ENCODE data around the gene SH3GL3.

The SH3GL3 gene

GRCh38 chr15:83446904-83447709, at the start of gene SH3GL3:
Gene SH3GL3, plus strand, starts transcription at chr15:83447341. Its CDS starts 193 bp downstream, at chr15:83447534.
- no peak for TF ChIP-seq ZNF8 (CRISPR knock-in tag; IDR thresholded peaks at IDR 0.05)
- ATAC-seq, result peak; percentile 98

GRCh38 chr15:83398626-83399025, 48.5 kb upstream of the SH3GL3 start:
- TF ChIP-seq TCF4 (CRISPR knock-in tag; IDR thresholded peaks at IDR 0.05; ENCODE audit: borderline replicate concordance), result no peak
- no peak for ATAC-seq

- no peak for TF ChIP-seq ISL1 (CRISPR knock-in tag; IDR thresholded peaks at IDR 0.05)
- TF ChIP-seq SNAI2 (CRISPR knock-in tag; IDR thresholded peaks at IDR 0.05), result no peak
- no peak for TF ChIP-seq PPARA (CRISPR knock-in tag; IDR thresholded peaks at IDR 0.05; ENCODE audit: borderline replicate concordance)
- TF ChIP-seq ZFP3 (CRISPR knock-in tag; IDR thresholded peaks at IDR 0.05), result no peak
- no peak for TF ChIP-seq ZFP30 (CRISPR knock-in tag; IDR thresholded peaks at IDR 0.05)
- TF ChIP-seq ZC3H10 (CRISPR knock-in tag; IDR thresholded peaks at IDR 0.05), result no peak
- no peak for TF ChIP-seq ARNTL (CRISPR knock-in tag; IDR thresholded peaks at IDR 0.05; ENCODE audit: borderline replicate concordance, low read depth)
- TF ChIP-seq CREB5 (CRISPR knock-in tag; IDR thresholded peaks at IDR 0.05; ENCODE audit: low read depth), result no peak
- TF ChIP-seq RARB (CRISPR knock-in tag; IDR thresholded peaks at IDR 0.05), result no peak
- TF ChIP-seq CSRNP3 (CRISPR knock-in tag; IDR thresholded peaks at IDR 0.05), result no peak
- no peak for TF ChIP-seq POU6F1 (CRISPR knock-in tag; IDR thresholded peaks at IDR 0.05; ENCODE audit: borderline replicate concordance, low read depth)
- TF ChIP-seq ESRRG (CRISPR knock-in tag; IDR thresholded peaks at IDR 0.05), result no peak
- TF ChIP-seq TOX (CRISPR knock-in tag; IDR thresholded peaks at IDR 0.05; ENCODE audit: borderline replicate concordance), result no peak
- no peak for TF ChIP-seq ZNF70 (CRISPR knock-in tag; IDR thresholded peaks at IDR 0.05)
- no peak for TF ChIP-seq PATZ1 (CRISPR knock-in tag; IDR thresholded peaks at IDR 0.05; ENCODE audit: borderline replicate concordance)
- ATAC-seq, result no peak
These were observed 43.0 kb upstream of the SH3GL3 start for GRCh38 chr15:83404121-83404520.

GRCh38 chr15:83410532-83410931, 36.6 kb upstream of the SH3GL3 start:
- ATAC-seq, result no peak
- TF ChIP-seq RARB (CRISPR knock-in tag; IDR thresholded peaks at IDR 0.05) (no peak), ARNTL (CRISPR knock-in tag; IDR thresholded peaks at IDR 0.05; ENCODE audit: borderline replicate concordance, low read depth) (no peak), PPARA (CRISPR knock-in tag; IDR thresholded peaks at IDR 0.05; ENCODE audit: borderline replicate concordance) (no peak), CSRNP3 (CRISPR knock-in tag; IDR thresholded peaks at IDR 0.05) (no peak), TOX (CRISPR knock-in tag; IDR thresholded peaks at IDR 0.05; ENCODE audit: borderline replicate concordance) (no peak), TSHZ2 (CRISPR knock-in tag; IDR thresholded peaks at IDR 0.05) (no peak), SNAI2 (CRISPR knock-in tag; IDR thresholded peaks at IDR 0.05) (no peak), ZFP3 (CRISPR knock-in tag; IDR thresholded peaks at IDR 0.05) (no peak), CSDC2 (CRISPR knock-in tag; IDR thresholded peaks at IDR 0.05) (no peak), TCF4 (CRISPR knock-in tag; IDR thresholded peaks at IDR 0.05; ENCODE audit: borderline replicate concordance) (no peak), ZNF8 (CRISPR knock-in tag; IDR thresholded peaks at IDR 0.05) (no peak), ZC3H10 (CRISPR knock-in tag; IDR thresholded peaks at IDR 0.05) (no peak), BACH2 (CRISPR knock-in tag; IDR thresholded peaks at IDR 0.05; ENCODE audit: borderline replicate concordance) (no peak), ISL1 (CRISPR knock-in tag; IDR thresholded peaks at IDR 0.05) (no peak), GLIS3 (CRISPR knock-in tag; IDR thresholded peaks at IDR 0.05) (no peak), CREB5 (CRISPR knock-in tag; IDR thresholded peaks at IDR 0.05; ENCODE audit: low read depth) (no peak)
